HFFc6 (cell line): ENCODE measurements around the gene STK25. TPM values are rescaled to one million over a fixed set of nuclear protein-coding genes. Genes with fewer than 3 reads are reported as not detected.

ENCODE experiments used
- DNase-seq: peaks from one replicate; pipeline ENCODE4 v3.0.0-alpha.2; 2018
- H3K27ac Mint-ChIP-seq: 2 replicates; pipeline ENCODE4 v1.8.0; 2020; ENCODE audit warnings: mild to moderate bottlenecking, mixed read lengths
- H3K27me3 Mint-ChIP-seq: 2 replicates; pipeline ENCODE4 v1.8.0; 2021; ENCODE audit warnings: mild to moderate bottlenecking, moderate library complexity, mixed read lengths; ENCODE audit not compliant: insufficient read depth
- H3K36me3 Mint-ChIP-seq: 2 replicates; pipeline ENCODE4 v1.8.0; 2021; ENCODE audit warnings: low read depth, mixed read lengths
- H3K4me1 Mint-ChIP-seq: 2 replicates; pipeline ENCODE4 v1.8.0; 2020; ENCODE audit warnings: low read depth, mixed read lengths
- H3K4me3 Mint-ChIP-seq: 2 replicates; pipeline ENCODE4 v1.8.0; 2020; ENCODE audit warnings: mild to moderate bottlenecking, moderate library complexity, mixed read lengths
- H3K9me3 Mint-ChIP-seq: 2 replicates; pipeline ENCODE4 v1.8.0; 2020; ENCODE audit warnings: mild to moderate bottlenecking, mixed read lengths
- total RNA-seq, 6 experiments: library from RNA; stranded (reverse); fragmentation: NEBNext Ultra II Directional; extraction: Animal tissue kit (Norgen Biotek cat#: 25700); gene quantifications; 2 replicates in 1 of 6; 3 replicates in 5 of 6; pipeline ENCODE4 v1.2.3, GENCODE V29; 2021
- TF ChIP-seq, protein P1 (sequence below): fragments of 200-600 bp; sonication (generic); IDR thresholded peaks from 2 replicates; pipeline ENCODE4 v1.5.0; 2021; ENCODE audit warnings: antibody characterized with exemption, mild to moderate bottlenecking

Gene STK25
- total RNA-seq, 6 experiments from 2014 or later: 129 to 159 (median 150) TPM

DNA sequence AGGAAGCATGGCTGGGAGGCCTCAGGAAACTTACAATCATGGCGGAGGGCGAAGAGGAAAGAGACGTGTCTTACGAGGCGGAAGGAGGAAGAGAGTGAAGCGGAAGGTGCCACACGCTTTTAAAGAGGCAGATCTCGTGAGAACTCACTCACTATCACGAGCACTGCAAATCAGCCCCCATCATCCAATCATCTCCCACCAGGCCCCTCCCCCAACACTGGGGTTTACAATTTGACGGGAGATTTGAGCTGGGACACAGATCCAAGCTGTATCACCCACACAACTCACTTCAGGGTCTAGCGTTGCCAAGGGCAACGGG, 45.1 kb upstream of the STK25 start:
- peaks cover 4% of the 10 kb centered on the region for H3K27me3 Mint-ChIP-seq
- peaks cover 19% of the 10 kb centered on the region for H3K9me3 Mint-ChIP-seq
- no peaks in the 10 kb centered on the region for H3K36me3 Mint-ChIP-seq
- no peak overlapping the region for H3K4me3 Mint-ChIP-seq
- TF ChIP-seq, protein P1, sequence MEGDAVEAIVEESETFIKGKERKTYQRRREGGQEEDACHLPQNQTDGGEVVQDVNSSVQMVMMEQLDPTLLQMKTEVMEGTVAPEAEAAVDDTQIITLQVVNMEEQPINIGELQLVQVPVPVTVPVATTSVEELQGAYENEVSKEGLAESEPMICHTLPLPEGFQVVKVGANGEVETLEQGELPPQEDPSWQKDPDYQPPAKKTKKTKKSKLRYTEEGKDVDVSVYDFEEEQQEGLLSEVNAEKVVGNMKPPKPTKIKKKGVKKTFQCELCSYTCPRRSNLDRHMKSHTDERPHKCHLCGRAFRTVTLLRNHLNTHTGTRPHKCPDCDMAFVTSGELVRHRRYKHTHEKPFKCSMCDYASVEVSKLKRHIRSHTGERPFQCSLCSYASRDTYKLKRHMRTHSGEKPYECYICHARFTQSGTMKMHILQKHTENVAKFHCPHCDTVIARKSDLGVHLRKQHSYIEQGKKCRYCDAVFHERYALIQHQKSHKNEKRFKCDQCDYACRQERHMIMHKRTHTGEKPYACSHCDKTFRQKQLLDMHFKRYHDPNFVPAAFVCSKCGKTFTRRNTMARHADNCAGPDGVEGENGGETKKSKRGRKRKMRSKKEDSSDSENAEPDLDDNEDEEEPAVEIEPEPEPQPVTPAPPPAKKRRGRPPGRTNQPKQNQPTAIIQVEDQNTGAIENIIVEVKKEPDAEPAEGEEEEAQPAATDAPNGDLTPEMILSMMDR: no peak
- no peak overlapping the region for H3K27ac Mint-ChIP-seq
- peaks cover 9% of the 10 kb centered on the region for H3K4me1 Mint-ChIP-seq
- no peak for DNase-seq

- no peak for DNase-seq
- H3K27ac Mint-ChIP-seq: no peak overlapping the region
- H3K27me3 Mint-ChIP-seq: peaks cover 4% of the 10 kb centered on the region
- H3K36me3 Mint-ChIP-seq: no peaks in the 10 kb centered on the region
- no peak overlapping the region for H3K4me3 Mint-ChIP-seq
- TF ChIP-seq, protein P1: no peak
- H3K4me1 Mint-ChIP-seq: no peaks in the 10 kb centered on the region
- H3K9me3 Mint-ChIP-seq: peaks cover 13% of the 10 kb centered on the region
Observed at GRCh38 chr2:241551998-241552737, 43.8 kb upstream of the STK25 start.

- Mint-ChIP-seq H3K27me3 (peaks cover 4% of the 10 kb centered on the region), H3K9me3 (peaks cover 8% of the 10 kb centered on the region; the same call in 1 of the 2 replicates), H3K4me3 (no peak overlapping the region), H3K4me1 (no peaks in the 10 kb centered on the region), H3K27ac (no peak overlapping the region), H3K36me3 (no peaks in the 10 kb centered on the region)
- TF ChIP-seq, protein P1: no peak
- DNase-seq: no peak
Observed at GRCh38 chr2:241551599-241551997, 43.2 kb upstream of the STK25 start.

DNA sequence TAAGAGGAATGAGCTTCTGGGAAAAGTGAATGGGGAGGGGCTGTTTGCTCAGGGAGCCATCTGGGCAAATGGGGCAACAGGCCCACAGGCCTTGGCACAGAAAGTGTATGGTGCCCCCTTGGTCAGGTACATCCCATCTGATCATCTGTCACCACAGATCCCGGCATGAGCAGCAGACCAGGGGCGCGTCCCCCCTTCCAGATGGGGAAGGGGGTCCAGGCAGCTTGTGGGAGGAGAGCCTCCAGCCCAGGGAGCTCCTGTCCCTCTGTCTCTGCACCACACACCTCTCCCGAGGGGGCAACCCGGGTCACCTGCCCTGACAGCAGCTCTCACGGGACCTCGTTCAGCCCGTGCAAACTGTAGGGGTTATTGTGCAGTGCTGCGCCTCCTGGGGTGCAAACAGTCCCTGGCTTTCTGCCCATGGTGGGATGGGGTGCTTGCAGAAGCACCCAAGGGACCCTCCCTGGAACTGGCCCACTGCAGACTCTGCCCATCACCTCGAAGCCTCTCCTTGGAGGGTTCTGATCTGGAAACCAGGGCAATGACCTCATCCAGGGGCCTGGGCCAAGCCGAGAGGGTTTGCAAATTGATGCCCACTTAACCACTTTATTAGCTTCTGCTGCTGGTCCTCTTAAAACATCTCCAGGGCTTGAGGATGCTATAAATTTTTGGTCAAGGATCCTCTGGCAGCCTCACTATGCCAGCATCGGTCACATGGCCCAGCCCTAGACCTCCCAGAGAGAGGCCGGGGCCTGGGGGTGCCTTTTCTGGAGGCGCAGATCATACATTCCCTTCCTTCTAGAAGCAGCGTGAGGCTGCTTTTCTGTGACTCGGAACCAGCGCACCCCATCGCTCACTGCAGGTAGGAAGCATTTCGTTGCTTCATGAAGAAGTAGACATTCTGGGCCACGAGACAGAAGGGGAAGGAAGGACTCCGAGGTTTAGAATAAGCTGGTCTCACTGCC, 42.5 kb upstream of the STK25 start:
- TF ChIP-seq, protein P1: no peak
- no peak for DNase-seq
- H3K27me3 Mint-ChIP-seq: peaks cover 4% of the 10 kb centered on the region
- H3K9me3 Mint-ChIP-seq: peaks cover 4% of the 10 kb centered on the region; the same call in 1 of the 2 replicates
- H3K4me3 Mint-ChIP-seq: no peak overlapping the region
- H3K36me3 Mint-ChIP-seq: no peaks in the 10 kb centered on the region
- H3K4me1 Mint-ChIP-seq: no peaks in the 10 kb centered on the region
- no peak overlapping the region for H3K27ac Mint-ChIP-seq

DNA sequence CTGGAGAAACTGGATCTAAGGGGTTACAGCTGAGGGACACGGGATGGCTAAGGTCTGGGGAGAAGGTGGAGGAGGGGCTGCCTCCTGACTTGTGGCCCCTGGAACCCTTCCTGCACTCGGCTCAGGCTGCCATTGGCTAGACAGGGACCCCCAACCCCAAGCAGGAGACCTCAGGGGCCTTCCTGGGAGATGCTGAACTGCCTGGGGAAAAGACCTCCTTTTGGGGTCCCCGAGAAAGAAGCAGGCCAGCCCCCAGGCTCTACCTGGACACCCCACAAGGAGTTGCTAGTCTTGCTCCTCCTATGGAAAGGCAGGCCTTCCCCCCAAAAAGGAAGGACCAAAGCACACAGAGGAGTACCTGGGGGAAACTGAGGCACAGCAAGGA, 40.1 kb upstream of the STK25 start:
- H3K36me3 Mint-ChIP-seq: no peaks in the 10 kb centered on the region
- no peaks in the 10 kb centered on the region for H3K9me3 Mint-ChIP-seq
- H3K4me1 Mint-ChIP-seq: no peaks in the 10 kb centered on the region
- no peak for DNase-seq
- H3K27ac Mint-ChIP-seq: no peak overlapping the region
- no peaks in the 10 kb centered on the region; the same call in 1 of the 2 replicates for H3K27me3 Mint-ChIP-seq
- no peak overlapping the region for H3K4me3 Mint-ChIP-seq
- TF ChIP-seq, protein P1: no peak
